ENCODE results near the gene CYP24A1.

Gene CYP24A1

DNA sequence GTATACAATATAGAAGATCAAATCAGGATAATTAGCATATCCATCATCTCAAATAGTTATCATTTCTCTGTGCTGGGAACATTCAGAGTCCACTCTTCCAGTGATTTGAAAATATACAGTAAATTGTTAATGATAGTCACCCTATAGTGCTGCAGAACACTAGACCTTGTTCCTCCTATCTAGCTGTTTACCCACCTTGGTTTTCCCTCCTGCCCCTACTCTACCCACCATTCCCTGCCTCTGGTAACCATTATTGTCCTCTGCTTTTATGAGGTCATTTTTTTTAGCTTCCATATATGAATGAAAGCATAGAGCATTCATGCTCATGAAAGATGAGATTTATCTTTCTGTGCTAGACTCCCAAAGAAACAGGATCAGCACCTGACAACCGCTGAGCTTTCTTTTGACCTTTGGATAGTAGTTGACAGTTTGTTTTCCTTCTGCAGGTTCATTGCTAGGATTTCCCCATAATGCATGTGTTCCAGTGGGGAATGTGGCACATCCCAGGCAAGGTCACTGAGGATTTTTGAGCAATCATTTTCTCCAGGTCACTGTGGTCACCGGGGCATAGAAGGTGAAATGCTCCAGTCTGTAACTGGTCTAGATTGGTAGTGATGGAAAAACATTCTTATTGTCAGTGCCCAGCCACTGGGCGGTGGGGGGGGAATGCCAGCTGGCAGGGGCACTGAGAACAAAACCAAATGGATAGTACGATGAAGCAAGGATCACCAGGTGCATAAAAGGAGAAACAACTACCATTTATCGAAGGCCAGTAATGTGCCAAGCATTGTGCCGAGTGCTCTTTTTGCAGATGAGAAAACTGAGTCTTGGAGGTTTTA, 69.8 kb downstream of the CYP24A1 start:
- H3K4me3 Mint-ChIP-seq, result no peak overlapping the region
- H3K36me3 Mint-ChIP-seq (ENCODE audit: insufficient read depth), result no peaks in the 10 kb centered on the region
- no peak overlapping the region for H3K27ac Mint-ChIP-seq (ENCODE audit: low read depth)
- H3K9me3 Mint-ChIP-seq, result no peaks in the 10 kb centered on the region
- no peak for ATAC-seq (replicated peaks; ENCODE audit: extremely low read depth, poor library complexity, severe bottlenecking)
- H3K27me3 Mint-ChIP-seq, result peaks cover 6% of the 10 kb centered on the region
- DNase-seq (ENCODE audit: low spot score in 2 of 2), result no peak
- H3K4me1 Mint-ChIP-seq, result no peaks in the 10 kb centered on the region

All from central memory CD8-positive, alpha-beta T cell (primary cell).